K562 (cell line): ENCODE results near the gene ZNF200. TPM values are rescaled to one million over a fixed set of nuclear protein-coding genes. Genes with fewer than 3 reads are reported as not detected.
A peak's percentile ranks its signal among the peaks of the same experiment; 100 is the strongest.

Experiments
- ATAC-seq: fragments of 200-7000 bp; cut with Tn5 transposase; 3 replicates; pipeline ENCODE4 v1.9.1; 2020; ENCODE audit warnings: moderate library complexity
- BruUV-seq: library from RNA; stranded (reverse); fragments of 400-500 nt; replicated peaks from 2 replicates; lab custom pipeline; 2021; lab: Mats Ljungman, UMichigan
- CTCF ChIA-PET: fragments of 300-600 bp; formaldehyde crosslinking; extraction: SDS; loops from one replicate; lab custom pipeline; 2021; ENCODE audit warnings: low intra/inter-chr PET ratio; lab: Yijun Ruan, JAX
- POLR2A ChIA-PET: fragments of 300-600, 350-650 bp; sonication (Branson Sonifier 250); formaldehyde crosslinking; extraction: SDS; loops from one replicate; lab custom pipeline; 2021; ENCODE audit warnings: antibody characterized with exemption, inconsistent platforms; lab: Yijun Ruan, JAX
- DNase-seq, 4 experiments: peaks; one replicate each; pipeline versions ENCODE4 v3.0.0 to v3.0.0-alpha.2; 2011 to 2018; ENCODE audit warnings: low spot score in 3 of 4, mixed read lengths in 3 of 4; ENCODE audit errors: extremely low read depth in 1 of 4
- FAIRE-seq: peaks from 2 replicates; lab custom pipeline; 2011; peaks lifted over from hg19 to GRCh38; lab: Jason Lieb, UNC
- H2AFZ ChIP-seq: 2 replicates; pipeline ENCODE4 v1.6.0; 2011; ENCODE audit warnings: low read depth, low read length, control low read depth, inconsistent platforms
- H3K27ac ChIP-seq: fragments of 200-600 bp; 3 replicates; pipeline ENCODE4 v1.8.0; 2011; ENCODE audit warnings: low read depth, mild to moderate bottlenecking, control low read depth, inconsistent platforms, low read length, moderate library complexity, mixed read lengths; ENCODE audit errors: extremely low read depth
- H3K27me3 ChIP-seq, 2 experiments: fragments of 300-600 bp in 1 of 2; 2 replicates in 1 of 2; 3 replicates in 1 of 2; pipeline versions ENCODE4 v1.6.0 to v1.8.0; 2011; ENCODE audit warnings: inconsistent platforms in 2 of 2, low read length in 2 of 2, mild to moderate bottlenecking in 1 of 2, mixed read lengths in 1 of 2, moderate library complexity in 1 of 2; ENCODE audit not compliant: control insufficient read depth in 2 of 2, insufficient read depth in 2 of 2
- H3K36me3 ChIP-seq: fragments of 300-600 bp; 3 replicates; pipeline ENCODE4 v1.8.0; 2011; ENCODE audit warnings: mild to moderate bottlenecking, low read length, inconsistent platforms; ENCODE audit not compliant: control insufficient read depth, insufficient read depth
- H3K4me1 ChIP-seq, 2 experiments: fragments of 200-600 bp in 1 of 2; replicated peaks in 1 of 2; 2 replicates in 1 of 2; 3 replicates in 1 of 2; pipeline versions ENCODE4 v1.5.1 to v1.8.0; 2011; ENCODE audit warnings: inconsistent platforms in 2 of 2, low read length in 2 of 2, mild to moderate bottlenecking in 1 of 2, mixed read lengths in 1 of 2, moderate library complexity in 1 of 2; ENCODE audit not compliant: control insufficient read depth in 2 of 2, insufficient read depth in 2 of 2
- H3K4me2 ChIP-seq: 2 replicates; pipeline ENCODE4 v1.6.1; 2011; ENCODE audit warnings: low read length, control low read depth, inconsistent platforms, mixed read lengths; ENCODE audit not compliant: insufficient read depth
- H3K4me3 ChIP-seq: fragments of 200-600 bp; sonication (generic), shearing (Covaris generic); 2 replicates; pipeline ENCODE4 v1.5.1; 2016; ENCODE audit warnings: control low read depth, inconsistent platforms
- H3K79me2 ChIP-seq: fragments of 200-600 bp; 3 replicates; pipeline ENCODE4 v1.8.0; 2011; ENCODE audit warnings: low read length, inconsistent platforms; ENCODE audit not compliant: control insufficient read depth, insufficient read depth
- H3K9ac ChIP-seq, 2 experiments: 2 replicates each; pipeline versions ENCODE4 v1.6.0 to v1.6.1; 2011; ENCODE audit warnings: low read depth in 2 of 2, low read length in 2 of 2, control low read depth in 1 of 2, inconsistent platforms in 1 of 2, mild to moderate bottlenecking in 1 of 2, mixed read lengths in 1 of 2; ENCODE audit not compliant: insufficient read depth in 1 of 2
- H3K9me1 ChIP-seq: one replicate; pipeline ENCODE4 v1.6.0; 2011; ENCODE audit warnings: inconsistent platforms, mild to moderate bottlenecking, low read length, moderate library complexity; ENCODE audit not compliant: control insufficient read depth, insufficient read depth
- H3K9me3 ChIP-seq: replicated peaks from 2 replicates; pipeline ENCODE4 v1.5.1; 2011; ENCODE audit warnings: low read depth, low read length, inconsistent platforms; ENCODE audit not compliant: control insufficient read depth, insufficient read depth
- H4K20me1 ChIP-seq: replicated peaks from 2 replicates; pipeline ENCODE4 v1.6.1; 2011; ENCODE audit warnings: low read length, inconsistent platforms, mixed read lengths; ENCODE audit not compliant: control insufficient read depth, insufficient read depth
- FOXK2 ChIP-seq, 2 experiments: fragments of 450-650 bp; IDR thresholded peaks in 1 of 2; conservative IDR thresholded peaks in 1 of 2; 2 replicates each; pipeline ENCODE4 v1.6.1; 2016; ENCODE audit warnings: low read depth in 2 of 2, mild to moderate bottlenecking in 1 of 2
- HDAC2 ChIP-seq: fragments of 450-650 bp; IDR thresholded peaks from 2 replicates; pipeline ENCODE4 v1.6.1; 2016; ENCODE audit warnings: mild to moderate bottlenecking
- KAT2B ChIP-seq: IDR thresholded peaks from one replicate; pipeline ENCODE4 v1.6.1; 2012; ENCODE audit warnings: low read depth, mild to moderate bottlenecking, control low read depth, inconsistent platforms, low read length, moderate library complexity
- PHB2 ChIP-seq: fragments of 450-650 bp; IDR thresholded peaks from 2 replicates; pipeline ENCODE4 v1.6.1; 2017; ENCODE audit warnings: low read depth
- RBM25 ChIP-seq: fragments of 200-400 bp; formaldehyde crosslinking; IDR thresholded peaks from 2 replicates; pipeline ENCODE4 v1.6.1; 2018; ENCODE audit warnings: low read length, low read depth, moderate library complexity; ENCODE audit not compliant: severe bottlenecking
- RFX7 ChIP-seq: fragments of 250-450 bp; sonication (Bioruptor Pico); IDR thresholded peaks from 2 replicates; pipeline ENCODE4 v1.5.1; 2021; ENCODE audit warnings: mild to moderate bottlenecking
- SAP30 ChIP-seq: fragments of 200-600 bp; sonication (generic); IDR thresholded peaks from 2 replicates; pipeline ENCODE4 v1.6.1; 2012; ENCODE audit warnings: borderline replicate concordance, low read depth, mild to moderate bottlenecking, moderate library complexity, low read length, control low read depth, inconsistent platforms; ENCODE audit not compliant: insufficient read depth, poor library complexity, severe bottlenecking
- ZBTB1 ChIP-seq: sonication (generic); formaldehyde crosslinking; IDR thresholded peaks from 2 replicates; pipeline ENCODE4 v1.8.1; 2023; ENCODE audit warnings: missing genetic modification reagents, low read depth, mild to moderate bottlenecking, borderline replicate concordance
- ZNF134 ChIP-seq: fragments of 250-450 bp; sonication (Bioruptor Pico); conservative IDR thresholded peaks from 2 replicates; pipeline ENCODE4 v1.4.0; 2020
- ZNF197 ChIP-seq: fragments of 200-800 bp; sonication (Bioruptor generic); IDR thresholded peaks from 2 replicates; pipeline ENCODE4 v1.6.1; 2016; ENCODE audit warnings: low read depth, missing genetic modification characterization, missing compliant biosample characterization
- WGBS: fragments of 100-300 bp; shearing (Covaris generic); methylation state at CpG from one replicate; pipeline ENCODE4 v1.1.6; 2016; ENCODE audit warnings: low coverage, mixed read lengths; ENCODE audit not compliant: insufficient coverage; ENCODE audit errors: missing lambda C conversion rate; 5-methylcytosine and 5-hydroxymethylcytosine counted together
- in situ Hi-C: fragments of 300-500 bp; cut with MboI; formaldehyde crosslinking; loops from 4 replicates; pipeline ENCODE4 v1.15.0; 2018; ENCODE audit warnings: inconsistent platforms, mixed read lengths
- intact Hi-C: fragments of 100-400 bp; cut with micrococcal nuclease; formaldehyde crosslinking; loops from 2 replicates; pipeline ENCODE4 v1.14.2; 2022
- polyA plus RNA-seq, 8 experiments: library from polyadenylated mRNA; depleted of rRNA in 4 of 8; stranded (reverse) in 5 of 8; unstranded in 3 of 8; fragments of >200 nt; fragmentation: Nextera tagmentation in 2 of 8; fragmentation: Illumina TruSeq in 1 of 8; extraction: Ambion mirVana in 2 of 8; extraction: Trizol in 1 of 8; gene quantifications; 2 replicates each; pipeline versions ENCODE4 v1.2.1 to v1.2.3, GENCODE V29; 2011 to 2014; ENCODE audit warnings: inconsistent platforms in 1 of 8, missing spikeins in 1 of 8
- total RNA-seq, 7 experiments: library from RNA; depleted of rRNA in 6 of 7; stranded (reverse); fragments of >200 nt in 6 of 7; fragmentation: Illumina TruSeq in 2 of 7; extraction: Trizol in 2 of 7; gene quantifications; 2 replicates each; pipeline versions ENCODE4 v1.2.1 to v1.2.3, GENCODE V29; 2011 to 2021; ENCODE audit warnings: low replicate concordance in 1 of 7
- TF ChIP-seq, protein P1 (sequence below): sonication (generic); IDR thresholded peaks from 2 replicates; pipeline ENCODE4 v1.6.1; 2016
- TF ChIP-seq, protein P2 (sequence below): sonication (generic); formaldehyde crosslinking; IDR thresholded peaks from 2 replicates; pipeline ENCODE4 v1.8.1; 2023; ENCODE audit warnings: mild to moderate bottlenecking, missing genetic modification reagents

The ZNF200 gene
- total and polyA plus RNA-seq, 9 of the 15 experiments (the other 6 are each of a cell fraction or from before 2014, with no cell fraction given) = 4.8 to 14.5 (median 9.2) TPM

DNA sequence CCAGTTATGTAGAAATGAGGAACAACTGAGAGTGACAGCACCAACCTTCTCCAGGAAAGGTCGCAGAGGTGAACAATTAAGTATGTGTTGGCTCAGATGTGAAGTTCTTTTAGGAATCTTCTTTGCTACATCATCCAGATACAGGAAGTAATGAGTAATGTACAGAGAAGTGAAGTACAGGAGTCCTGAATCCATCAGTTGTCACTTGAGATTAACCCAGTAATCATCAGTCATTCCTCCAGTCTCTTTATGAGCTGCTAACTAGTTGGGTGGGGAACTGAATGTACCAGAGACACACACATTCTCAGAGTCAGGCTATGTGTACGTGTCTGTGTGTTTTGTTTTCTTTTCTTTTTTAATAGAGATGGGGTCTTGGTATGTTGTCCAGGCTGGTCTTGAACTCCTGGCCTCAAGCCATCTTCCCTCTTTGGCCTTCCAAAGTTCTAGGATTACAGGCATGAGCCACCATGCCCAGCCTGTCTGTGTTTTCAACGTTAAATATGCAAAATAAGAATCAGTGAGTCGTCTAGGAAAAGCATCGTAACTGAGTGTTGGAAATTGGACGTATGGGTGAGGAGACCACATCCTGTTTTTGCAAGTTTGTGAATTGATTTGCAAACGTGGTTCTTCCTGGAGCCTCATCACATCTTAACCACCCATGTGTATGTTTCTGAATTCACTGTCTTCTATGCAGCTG is 19.9 kb downstream of the ZNF200 start:
- under 1% methylated on average over 7 of the region's 7 CpGs for WGBS
- H3K4me2 ChIP-seq = no peak overlapping the region
- H3K4me3 ChIP-seq = no peak overlapping the region
- H3K27me3 ChIP-seq = peaks cover 14 to 33% of the 10 kb centered on the region in 2 experiments
- no peaks in the 10 kb centered on the region; a peak in 1 of 5 replicates for H3K4me1 ChIP-seq
- no peaks in the 10 kb centered on the region for H3K36me3 ChIP-seq
- ATAC-seq = no peak
- intact Hi-C loops = no loop called here
- no peak for DNase-seq
- no peak overlapping the region for H2AFZ ChIP-seq
- H3K9ac ChIP-seq = no peak overlapping the region
- BruUV-seq = no TSS peak
- no peaks in the 10 kb centered on the region for H3K9me1 ChIP-seq
- ChIA-PET CTCF (no interaction called here), POLR2A (no interaction called here)
- in situ Hi-C loops = no loop called here
- no peaks in the 10 kb centered on the region for H4K20me1 ChIP-seq
- peaks cover 2% of the 10 kb centered on the region; the same call in 1 of the 2 replicates for H3K9me3 ChIP-seq
- peak; percentile 29 for FAIRE-seq
- TF ChIP-seq, protein P1, sequence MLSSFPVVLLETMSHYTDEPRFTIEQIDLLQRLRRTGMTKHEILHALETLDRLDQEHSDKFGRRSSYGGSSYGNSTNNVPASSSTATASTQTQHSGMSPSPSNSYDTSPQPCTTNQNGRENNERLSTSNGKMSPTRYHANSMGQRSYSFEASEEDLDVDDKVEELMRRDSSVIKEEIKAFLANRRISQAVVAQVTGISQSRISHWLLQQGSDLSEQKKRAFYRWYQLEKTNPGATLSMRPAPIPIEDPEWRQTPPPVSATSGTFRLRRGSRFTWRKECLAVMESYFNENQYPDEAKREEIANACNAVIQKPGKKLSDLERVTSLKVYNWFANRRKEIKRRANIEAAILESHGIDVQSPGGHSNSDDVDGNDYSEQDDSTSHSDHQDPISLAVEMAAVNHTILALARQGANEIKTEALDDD = 0 out of 2 replicates have a peak, but pooled peaks have one; percentile 41
- no peak for TF ChIP-seq ZBTB1
- no peak overlapping the region for H3K27ac ChIP-seq
- H3K79me2 ChIP-seq = no peaks in the 10 kb centered on the region

- Histone ChIP-seq H3K9me3 (peaks cover under 1% of the 10 kb centered on the region; the same call in 1 of the 2 replicates), H3K4me2 (no peak overlapping the region), H3K4me3 (no peak overlapping the region), H4K20me1 (no peaks in the 10 kb centered on the region), H3K27me3 (peaks cover 12 to 27% of the 10 kb centered on the region in 2 experiments), H3K79me2 (no peaks in the 10 kb centered on the region), H3K9ac (no peak overlapping the region), H3K27ac (no peak overlapping the region), H3K4me1 (no peaks in the 10 kb centered on the region; a peak in 1 of 5 replicates), H3K9me1 (no peaks in the 10 kb centered on the region), H3K36me3 (no peaks in the 10 kb centered on the region), H2AFZ (no peak overlapping the region)
- POLR2A ChIA-PET = no interaction called here
- FAIRE-seq (no peak), DNase-seq (no peak), ATAC-seq (no peak)
- intact Hi-C loops = no loop called here
- in situ Hi-C loops = no loop called here
- CTCF ChIA-PET = no interaction called here
- 0% methylated on average over 1 of the region's 1 CpG for WGBS
- BruUV-seq = no TSS peak
- TF ChIP-seq PHB2 (no peak), ZNF197 (CRISPR knock-in tag) (no peak), SAP30 (no peak), HDAC2 (no peak), RFX7 (no peak), ZNF134 (CRISPR knock-in tag) (peak; percentile 85), KAT2B (no peak), RBM25 (peak; percentile 73), FOXK2 (conservative IDR thresholded peaks at IDR 0.05 in 1 of 2, IDR thresholded peaks at IDR 0.05 in 1 of 2; ENCODE audit: low read depth in 2 of 2) (no peak)
- TF ChIP-seq, protein P2, sequence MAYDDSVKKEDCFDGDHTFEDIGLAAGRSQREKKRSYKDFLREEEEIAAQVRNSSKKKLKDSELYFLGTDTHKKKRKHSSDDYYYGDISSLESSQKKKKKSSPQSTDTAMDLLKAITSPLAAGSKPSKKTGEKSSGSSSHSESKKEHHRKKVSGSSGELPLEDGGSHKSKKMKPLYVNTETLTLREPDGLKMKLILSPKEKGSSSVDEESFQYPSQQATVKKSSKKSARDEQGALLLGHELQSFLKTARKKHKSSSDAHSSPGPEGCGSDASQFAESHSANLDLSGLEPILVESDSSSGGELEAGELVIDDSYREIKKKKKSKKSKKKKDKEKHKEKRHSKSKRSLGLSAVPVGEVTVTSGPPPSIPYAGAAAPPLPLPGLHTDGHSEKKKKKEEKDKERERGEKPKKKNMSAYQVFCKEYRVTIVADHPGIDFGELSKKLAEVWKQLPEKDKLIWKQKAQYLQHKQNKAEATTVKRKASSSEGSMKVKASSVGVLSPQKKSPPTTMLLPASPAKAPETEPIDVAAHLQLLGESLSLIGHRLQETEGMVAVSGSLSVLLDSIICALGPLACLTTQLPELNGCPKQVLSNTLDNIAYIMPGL (CRISPR knock-in tag) = no peak
Measured at GRCh38 chr16:3212567-3212966, 22.4 kb downstream of the ZNF200 start.
